ENCODE data around the gene NELL1.

- TF ChIP-seq POLR2AphosphoS5 (IDR thresholded peaks at IDR 0.05; ENCODE audit: low read depth, low read length) (no peak), RAD21 (IDR thresholded peaks at IDR 0.05; ENCODE audit: low read length) (no peak), TAF1 (IDR thresholded peaks at IDR 0.05; ENCODE audit: borderline replicate concordance, low read depth, low read length) (no peak), CTCF (IDR thresholded peaks at IDR 0.05) (no peak), SMC3 (IDR thresholded peaks at IDR 0.05; ENCODE audit: low read depth, low read length) (no peak), MAX (IDR thresholded peaks at IDR 0.05; ENCODE audit: low read depth) (no peak), RXRA (IDR thresholded peaks at IDR 0.05; ENCODE audit: borderline replicate concordance, low read depth) (no peak)
Observed at GRCh38 chr11:21321530-21321929, 652.1 kb downstream of the NELL1 start.
